GM15510 (cell line): ENCODE measurements around the gene ARHGEF11.

Experiments
- POLR2A ChIP-seq: IDR thresholded peaks from 3 replicates; pipeline ENCODE4 v1.6.1; 2011; ENCODE audit warnings: borderline replicate concordance; ENCODE audit not compliant: insufficient read length; ENCODE audit errors: extremely low read depth

The ARHGEF11 gene

GRCh38 chr1:156998301-156998700 is 47.2 kb downstream of the ARHGEF11 start:
- no peak for TF ChIP-seq POLR2A

DNA sequence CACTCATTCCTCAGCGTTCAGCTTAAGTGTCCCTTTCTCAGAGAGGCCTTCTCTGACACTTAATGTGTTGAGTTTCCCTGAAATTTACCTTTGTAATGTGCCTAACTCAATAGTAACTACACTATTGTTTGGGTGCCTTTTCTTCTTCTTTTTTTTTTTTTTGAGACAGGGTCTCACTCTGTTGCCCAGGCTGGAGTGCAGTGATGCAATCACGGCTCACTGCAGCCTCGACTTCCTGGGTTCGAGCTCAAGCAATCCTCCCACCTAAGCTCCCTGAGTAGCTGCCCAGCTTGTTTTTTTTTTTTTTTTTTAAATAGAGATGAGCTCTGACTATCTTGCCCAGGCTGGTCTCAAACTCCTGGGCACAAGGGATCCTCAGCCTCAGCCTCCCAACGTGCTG is 50.1 kb downstream of the ARHGEF11 start:
- no peak for TF ChIP-seq POLR2A

- no peak for TF ChIP-seq POLR2A
Observed at GRCh38 chr1:156994277-156994676, 51.3 kb downstream of the ARHGEF11 start.

GRCh38 chr1:156993426-156994147 is 52.0 kb downstream of the ARHGEF11 start:
- no peak for TF ChIP-seq POLR2A

DNA sequence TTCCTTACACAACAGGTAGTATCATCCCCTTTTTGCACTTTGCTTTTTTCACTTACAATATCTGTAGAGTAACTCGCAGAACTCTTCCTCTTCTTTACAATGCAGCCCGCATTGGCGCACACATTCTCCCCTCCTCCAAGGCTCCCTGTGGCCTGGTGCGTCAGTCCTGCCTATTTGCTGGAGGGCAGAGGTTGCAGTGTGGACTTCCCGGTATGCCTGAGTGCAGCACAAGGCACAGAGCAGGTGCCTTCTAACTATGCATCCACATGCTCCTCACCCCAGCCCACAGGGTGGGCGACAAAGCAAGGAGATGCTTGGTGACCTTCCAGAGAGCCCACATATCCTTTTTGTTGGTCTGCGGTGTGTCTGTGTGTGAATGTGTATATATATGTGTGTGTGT is 53.3 kb downstream of the ARHGEF11 start:
- no peak for TF ChIP-seq POLR2A

DNA sequence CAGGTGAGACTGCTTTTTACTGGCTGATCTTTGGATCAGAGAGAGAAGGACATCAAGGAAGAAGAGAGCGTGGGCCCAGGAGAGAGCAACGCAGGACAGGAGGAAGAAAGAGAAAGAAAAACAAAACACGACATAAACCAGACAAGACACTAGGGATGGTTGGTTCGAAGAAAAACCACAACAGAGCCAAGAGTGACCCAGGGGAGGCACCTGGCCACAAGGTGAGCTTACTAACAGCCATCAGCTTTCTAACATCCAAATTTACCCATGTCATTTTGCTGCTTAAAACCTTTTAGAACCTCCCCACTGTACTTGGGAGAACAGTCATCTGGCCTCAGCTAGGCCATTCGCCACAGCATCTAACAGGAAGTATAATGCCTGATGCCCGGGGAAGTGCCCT is 57.8 kb downstream of the ARHGEF11 start:
- TF ChIP-seq POLR2A, result no peak

- TF ChIP-seq POLR2A, result no peak
Observed at GRCh38 chr1:156980551-156980950, 65.0 kb downstream of the ARHGEF11 start.

DNA sequence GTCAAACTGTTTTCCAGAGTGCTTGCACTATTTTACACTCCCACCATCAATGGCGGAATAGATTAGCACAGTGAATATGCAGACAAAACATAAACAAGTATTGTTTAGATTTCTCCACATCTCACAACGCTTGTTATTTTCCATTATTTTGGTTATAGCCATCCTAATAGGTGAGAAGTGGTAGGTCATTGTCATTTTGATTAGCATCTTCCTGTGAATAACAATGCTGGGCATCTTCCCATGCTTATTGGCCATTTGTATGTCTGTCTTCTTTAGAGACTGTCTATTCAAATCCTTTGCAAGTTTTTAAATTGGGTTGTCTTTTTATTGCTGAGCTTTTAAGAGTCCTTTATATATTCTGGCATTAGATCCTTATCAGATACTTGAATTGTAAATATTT is 70.5 kb downstream of the ARHGEF11 start:
- no peak for TF ChIP-seq POLR2A

- TF ChIP-seq POLR2A, result no peak
Observed at GRCh38 chr1:156973417-156973816, 72.1 kb downstream of the ARHGEF11 start.

GRCh38 chr1:156970017-156970416 is 75.5 kb downstream of the ARHGEF11 start:
- no peak for TF ChIP-seq POLR2A

DNA sequence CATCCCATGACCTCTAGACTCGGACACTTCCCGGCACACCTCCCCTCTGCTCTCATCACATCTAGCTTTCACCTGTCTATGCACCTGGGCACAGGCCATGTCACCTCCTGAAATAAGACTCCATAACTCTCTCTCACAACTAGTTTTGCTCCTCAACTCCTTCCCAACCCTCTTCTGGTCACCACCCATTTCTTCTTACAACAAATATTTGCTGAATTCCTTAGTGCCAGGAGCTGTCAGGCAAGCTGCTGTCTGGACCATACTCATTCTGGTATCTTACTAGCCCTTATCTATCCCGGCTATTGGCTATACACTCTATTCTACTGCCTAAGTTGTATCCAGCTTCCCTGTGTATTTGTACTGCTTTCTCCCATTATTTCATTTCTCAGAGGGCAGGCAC is 76.0 kb downstream of the ARHGEF11 start:
- no peak for TF ChIP-seq POLR2A

GRCh38 chr1:156964441-156964840 is 81.1 kb downstream of the ARHGEF11 start:
- TF ChIP-seq POLR2A, result no peak

DNA sequence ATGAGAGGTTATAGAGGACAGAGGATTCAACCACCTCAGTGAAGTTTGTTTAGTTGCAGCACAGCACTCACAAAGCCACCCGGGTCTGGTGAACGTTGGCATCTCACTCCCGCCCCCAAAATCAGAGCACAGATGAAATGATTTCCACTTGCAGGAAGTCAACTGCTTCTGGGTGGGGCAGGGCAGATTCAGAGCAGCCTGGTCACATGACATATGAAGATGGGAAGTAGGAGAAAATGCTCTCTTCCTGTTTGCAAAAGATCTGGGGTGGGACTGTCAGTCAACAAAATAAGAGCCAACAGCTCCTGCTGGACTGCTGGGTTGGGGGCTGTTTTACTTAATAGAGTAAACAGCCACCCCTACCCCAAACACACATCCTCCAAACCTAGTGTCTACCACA is 81.9 kb downstream of the ARHGEF11 start:
- TF ChIP-seq POLR2A, result no peak

- no peak for TF ChIP-seq POLR2A
Observed at GRCh38 chr1:156961709-156962108, 83.8 kb downstream of the ARHGEF11 start.

- no peak for TF ChIP-seq POLR2A
Observed at GRCh38 chr1:156959925-156960324, 85.6 kb downstream of the ARHGEF11 start.

DNA sequence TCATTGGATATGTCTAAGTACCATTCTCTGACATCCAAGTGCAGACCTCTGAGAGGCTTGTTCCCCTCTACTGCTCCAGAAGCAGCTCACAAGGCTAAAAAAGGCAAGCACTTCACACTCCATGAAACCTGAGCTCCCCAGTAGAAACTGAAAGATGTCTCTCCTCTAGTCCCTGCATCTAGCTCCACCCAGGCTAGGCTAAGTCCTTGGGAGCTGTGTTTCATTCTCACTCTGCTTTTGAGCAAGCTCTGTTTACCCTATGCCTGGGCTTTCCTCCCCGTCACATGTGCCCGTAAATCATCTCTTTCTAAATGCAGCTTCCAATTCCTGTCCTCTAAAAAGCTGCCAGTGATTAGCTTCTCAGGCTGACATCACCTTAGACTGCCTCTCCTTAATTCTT is 86.1 kb downstream of the ARHGEF11 start:
- TF ChIP-seq POLR2A, result no peak
